GM23338 (cell line): ENCODE data around the gene SFXN1.

ENCODE experiments used
- CTCF ChIP-seq, 2 experiments: fragments of 200-600 bp in 1 of 2; sonication (generic) in 1 of 2; conservative IDR thresholded peaks; 2 replicates each; pipeline versions ENCODE4 v1.5.1 to v1.6.1; 2016 to 2017; ENCODE audit warnings: antibody characterized with exemption in 2 of 2, low read depth in 2 of 2, mild to moderate bottlenecking in 2 of 2, moderate library complexity in 1 of 2
- EZH2phosphoT487 ChIP-seq: fragments of 200-600 bp; sonication (generic); IDR thresholded peaks from one replicate; pipeline ENCODE4 v1.8.1; 2018; ENCODE audit warnings: antibody characterized with exemption; ENCODE audit not compliant: unreplicated experiment
- POLR2AphosphoS5 ChIP-seq: IDR thresholded peaks from 2 replicates; pipeline ENCODE4 v1.6.1; 2016; ENCODE audit warnings: antibody characterized with exemption, low read depth

- TF ChIP-seq CTCF (conservative IDR thresholded peaks at IDR 0.05; ENCODE audit: low read depth in 2 of 2), result no peak
- TF ChIP-seq POLR2AphosphoS5, result no peak
- TF ChIP-seq EZH2phosphoT487, result no peak
Observed at GRCh38 chr5:175438234-175438857, 40.0 kb upstream of the SFXN1 start.
